H4 (cell line): ENCODE data around the gene YBEY. TPM values are rescaled to one million over a fixed set of nuclear protein-coding genes. Genes with fewer than 3 reads are reported as not detected.

ENCODE experiments used
- DNase-seq: peaks from one replicate; pipeline ENCODE4 v3.0.0-alpha.2; 2015; ENCODE audit warnings: low spot score
- total RNA-seq: library from RNA; depleted of rRNA; stranded (reverse); fragments of >200 nt; shearing (Covaris generic); gene quantifications from 2 replicates; pipeline ENCODE4 v1.2.3, GENCODE V29; 2014; rRNA removed

YBEY gene
- total RNA-seq, 1 experiment from 2014 or later, result 38.2 TPM

GRCh38 chr21:46327711-46328110, 41.6 kb downstream of the YBEY start:
- DNase-seq, result no peak

GRCh38 chr21:46328151-46328550, 42.0 kb downstream of the YBEY start:
- DNase-seq, result no peak

GRCh38 chr21:46329796-46330195, 43.7 kb downstream of the YBEY start:
- DNase-seq, result no peak

- DNase-seq, result no peak
Measured at GRCh38 chr21:46334351-46335140, 48.4 kb downstream of the YBEY start.

- no peak for DNase-seq
Measured at GRCh38 chr21:46336603-46337002, 50.5 kb downstream of the YBEY start.

- DNase-seq, result no peak
Measured at GRCh38 chr21:46340998-46341397, 54.9 kb downstream of the YBEY start.

GRCh38 chr21:46344219-46344915, 58.2 kb downstream of the YBEY start:
- no peak for DNase-seq

GRCh38 chr21:46345861-46346260, 59.7 kb downstream of the YBEY start:
- DNase-seq, result no peak

- DNase-seq, result no peak
Measured at GRCh38 chr21:46346296-46347202, 60.4 kb downstream of the YBEY start.

GRCh38 chr21:46347203-46347550, 61.0 kb downstream of the YBEY start:
- DNase-seq, result no peak

Other genes starting within 250 kb of the YBEY start
- 38.5 and 53.6 TPM in 2 replicates for gene COL6A2, start 188.2 kb upstream of the YBEY start, total RNA-seq
- gene FTCD, start 130.8 kb upstream of the YBEY start, total RNA-seq, result 0.41 TPM in 1 of 2 replicates, not detected in the other
- 0.31 and 2.7 TPM in 2 replicates for gene SPATC1L, start 101.9 kb upstream of the YBEY start, total RNA-seq
- 27.1 and 46.4 TPM in 2 replicates for gene LSS, start 57.6 kb upstream of the YBEY start, total RNA-seq
- 41.7 and 48.9 TPM in 2 replicates for gene MCM3AP, start 731 bp upstream of the YBEY start, total RNA-seq
- gene C21orf58, start 37.5 kb downstream of the YBEY start, total RNA-seq, result 7.7 and 11.9 TPM in 2 replicates
- 5.2 and 8.1 TPM in 2 replicates for gene PCNT, start 37.8 kb downstream of the YBEY start, total RNA-seq
- gene DIP2A, start 172.5 kb downstream of the YBEY start, total RNA-seq, result 6.8 and 7.8 TPM in 2 replicates